ENCODE results near the gene WDPCP.
"Not testable (repeated sequence)": the region's sequence is repeated elsewhere in the genome, so short reads cannot be mapped to it uniquely, and the experiment has no call there.

WDPCP gene

DNA sequence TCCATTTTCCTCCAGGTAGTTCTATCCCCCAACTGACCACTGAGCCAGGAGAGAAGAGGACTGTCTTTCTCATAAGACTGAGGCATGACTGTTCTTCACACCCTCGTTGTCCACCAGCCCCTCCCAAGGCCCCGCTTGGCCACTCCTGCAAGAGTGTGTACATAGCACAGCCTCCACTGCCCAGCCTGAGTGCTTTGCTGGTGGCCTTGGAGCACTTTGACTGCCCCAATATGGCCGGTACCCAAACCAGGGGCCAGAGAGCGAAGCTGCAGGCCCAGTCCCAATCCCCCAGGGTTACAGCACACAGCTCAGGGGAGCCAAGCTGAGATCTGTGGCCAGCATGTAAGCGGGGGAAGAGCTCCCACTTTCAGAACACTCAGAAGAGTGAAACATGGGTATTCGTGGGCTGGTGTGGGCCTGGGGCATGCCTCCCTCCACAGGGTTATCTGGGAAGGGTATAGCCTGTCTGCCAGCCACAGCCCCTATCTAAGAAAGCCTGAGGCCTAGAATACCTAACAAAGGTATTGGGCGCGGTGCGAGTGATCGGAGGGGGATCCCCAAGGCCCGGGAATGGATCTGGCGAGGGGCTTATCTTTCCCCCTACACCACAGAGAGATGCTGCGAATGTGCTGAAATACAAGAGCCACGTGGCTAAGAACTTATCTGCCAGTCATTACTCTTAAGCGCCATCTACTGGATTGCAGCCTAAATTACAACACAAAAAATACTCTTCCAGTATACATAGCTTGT, 163.8 kb downstream of the WDPCP start:
- TF ChIP-seq POLR2A (IDR thresholded peaks at IDR 0.05; ENCODE audit: extremely low read depth, insufficient read length) (no peak), MYC (IDR thresholded peaks at IDR 0.05; ENCODE audit: low read depth, low read length) (peak; percentile 98)
- TF ChIP-seq, protein P1, sequence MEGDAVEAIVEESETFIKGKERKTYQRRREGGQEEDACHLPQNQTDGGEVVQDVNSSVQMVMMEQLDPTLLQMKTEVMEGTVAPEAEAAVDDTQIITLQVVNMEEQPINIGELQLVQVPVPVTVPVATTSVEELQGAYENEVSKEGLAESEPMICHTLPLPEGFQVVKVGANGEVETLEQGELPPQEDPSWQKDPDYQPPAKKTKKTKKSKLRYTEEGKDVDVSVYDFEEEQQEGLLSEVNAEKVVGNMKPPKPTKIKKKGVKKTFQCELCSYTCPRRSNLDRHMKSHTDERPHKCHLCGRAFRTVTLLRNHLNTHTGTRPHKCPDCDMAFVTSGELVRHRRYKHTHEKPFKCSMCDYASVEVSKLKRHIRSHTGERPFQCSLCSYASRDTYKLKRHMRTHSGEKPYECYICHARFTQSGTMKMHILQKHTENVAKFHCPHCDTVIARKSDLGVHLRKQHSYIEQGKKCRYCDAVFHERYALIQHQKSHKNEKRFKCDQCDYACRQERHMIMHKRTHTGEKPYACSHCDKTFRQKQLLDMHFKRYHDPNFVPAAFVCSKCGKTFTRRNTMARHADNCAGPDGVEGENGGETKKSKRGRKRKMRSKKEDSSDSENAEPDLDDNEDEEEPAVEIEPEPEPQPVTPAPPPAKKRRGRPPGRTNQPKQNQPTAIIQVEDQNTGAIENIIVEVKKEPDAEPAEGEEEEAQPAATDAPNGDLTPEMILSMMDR (IDR thresholded peaks at IDR 0.05; ENCODE audit: low read depth, low read length), result peak; percentile 70
- TF ChIP-seq, protein P2, sequence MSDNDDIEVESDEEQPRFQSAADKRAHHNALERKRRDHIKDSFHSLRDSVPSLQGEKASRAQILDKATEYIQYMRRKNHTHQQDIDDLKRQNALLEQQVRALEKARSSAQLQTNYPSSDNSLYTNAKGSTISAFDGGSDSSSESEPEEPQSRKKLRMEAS (IDR thresholded peaks at IDR 0.05; ENCODE audit: low read depth, low read length), result peak; percentile 96
- no peak overlapping the region for H3K4me3 ChIP-seq (ENCODE audit: low read depth, low read length)
- DNase-seq (ENCODE audit: low read depth), result peak; percentile 80

DNA sequence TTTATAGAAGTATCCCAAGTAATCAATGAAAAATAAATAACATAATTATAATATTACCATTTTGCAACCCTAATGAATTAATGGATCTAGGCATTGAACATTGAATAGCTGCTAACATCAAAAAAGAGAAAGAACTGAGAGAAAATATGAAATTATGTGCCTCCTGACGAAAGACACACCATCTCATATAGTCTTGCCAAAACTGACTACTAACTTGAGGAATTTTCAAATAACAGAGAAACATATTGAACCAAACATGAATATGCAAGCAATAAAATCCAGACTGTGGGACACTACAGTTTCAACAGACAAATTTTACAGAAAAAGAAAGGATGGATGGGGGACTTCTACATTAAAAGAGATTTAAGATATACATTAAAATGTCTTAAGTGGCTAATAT, 165.7 kb downstream of the WDPCP start:
- no peak overlapping the region for H3K4me3 ChIP-seq (ENCODE audit: low read depth, low read length)
- TF ChIP-seq POLR2A (IDR thresholded peaks at IDR 0.05; ENCODE audit: extremely low read depth, insufficient read length) (no peak), MYC (IDR thresholded peaks at IDR 0.05; ENCODE audit: low read depth, low read length) (no peak)
- TF ChIP-seq, protein P2 (IDR thresholded peaks at IDR 0.05; ENCODE audit: low read depth, low read length), result no peak
- TF ChIP-seq, protein P1 (IDR thresholded peaks at IDR 0.05; ENCODE audit: low read depth, low read length), result no peak
- DNase-seq (ENCODE audit: low read depth), result no peak

DNA sequence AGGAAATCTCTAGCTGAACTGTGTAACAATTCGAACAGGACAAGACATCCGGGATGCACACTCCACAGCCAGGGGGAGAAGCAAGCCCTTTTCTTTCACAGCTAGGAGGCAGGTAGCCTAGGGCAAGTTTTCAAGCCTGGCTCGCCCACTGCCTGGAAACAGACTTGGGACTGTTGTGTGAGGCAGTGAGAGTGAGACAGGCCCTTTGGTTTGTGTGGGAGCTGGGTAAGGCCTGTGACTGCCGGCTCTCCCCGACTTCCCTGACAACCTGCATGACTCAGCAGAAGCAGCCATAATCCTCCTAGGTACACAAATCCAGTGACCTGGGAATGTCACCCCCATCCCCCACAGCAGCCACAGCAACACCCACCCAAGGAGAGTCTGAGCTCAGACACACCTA, 179.7 kb downstream of the WDPCP start:
- no peak for DNase-seq (ENCODE audit: low read depth)
- TF ChIP-seq, protein P2 (IDR thresholded peaks at IDR 0.05; ENCODE audit: low read depth, low read length), result no peak
- TF ChIP-seq, protein P1 (IDR thresholded peaks at IDR 0.05; ENCODE audit: low read depth, low read length), result no peak
- TF ChIP-seq MYC (IDR thresholded peaks at IDR 0.05; ENCODE audit: low read depth, low read length) (no peak), POLR2A (IDR thresholded peaks at IDR 0.05; ENCODE audit: extremely low read depth, insufficient read length) (no peak)

DNA sequence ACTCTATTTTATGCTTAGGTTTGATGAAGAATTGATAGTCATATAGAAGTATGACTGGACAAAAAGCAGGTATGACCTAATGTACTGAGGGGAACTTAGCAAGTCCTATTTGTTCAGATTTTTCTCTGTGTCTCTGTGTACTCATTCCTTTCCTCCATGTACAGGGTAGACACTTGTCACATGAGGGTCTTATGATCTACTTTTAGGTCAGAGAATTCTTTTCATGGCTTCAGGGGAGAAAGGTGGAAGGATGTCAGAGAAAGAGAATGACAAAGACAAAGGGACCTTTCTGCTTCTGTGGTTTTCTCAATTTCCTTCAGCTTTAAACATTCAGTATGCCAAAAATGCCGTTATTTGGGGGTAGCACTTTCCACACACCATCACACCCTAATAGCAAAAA, 181.6 kb downstream of the WDPCP start:
- H3K4me3 ChIP-seq (ENCODE audit: low read depth, low read length), result no peak overlapping the region
- TF ChIP-seq, protein P1 (IDR thresholded peaks at IDR 0.05; ENCODE audit: low read depth, low read length), result no peak
- DNase-seq (ENCODE audit: low read depth), result no peak

More for the DNA sequence above, 179.7 kb downstream of the WDPCP start:
- no peak overlapping the region for H3K4me3 ChIP-seq (ENCODE audit: low read depth, low read length)

DNA sequence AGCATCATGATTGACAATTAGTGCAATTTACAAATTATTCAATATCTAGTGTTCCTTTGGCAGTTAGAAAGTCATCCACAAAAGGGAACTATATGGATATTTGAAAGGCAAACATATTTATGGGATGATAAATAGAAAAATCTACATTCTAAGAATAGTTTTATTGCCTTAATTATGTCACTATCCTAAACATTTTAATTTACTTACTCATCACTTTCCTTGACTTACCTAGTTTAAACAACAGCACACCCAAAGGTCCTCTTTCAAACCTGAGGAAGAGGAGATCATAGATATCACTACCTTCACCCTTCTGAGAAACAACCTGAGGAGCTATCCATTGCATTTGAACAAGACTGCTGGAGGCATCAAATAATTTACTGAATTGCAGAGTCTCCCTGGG, 184.5 kb downstream of the WDPCP start:
- no peak for DNase-seq (ENCODE audit: low read depth)
- no peak overlapping the region for H3K4me3 ChIP-seq (ENCODE audit: low read depth, low read length)
- TF ChIP-seq, protein P2 (IDR thresholded peaks at IDR 0.05; ENCODE audit: low read depth, low read length), result no peak
- TF ChIP-seq POLR2A (IDR thresholded peaks at IDR 0.05; ENCODE audit: extremely low read depth, insufficient read length) (no peak), MYC (IDR thresholded peaks at IDR 0.05; ENCODE audit: low read depth, low read length) (no peak)
- TF ChIP-seq, protein P1 (IDR thresholded peaks at IDR 0.05; ENCODE audit: low read depth, low read length), result no peak

DNA sequence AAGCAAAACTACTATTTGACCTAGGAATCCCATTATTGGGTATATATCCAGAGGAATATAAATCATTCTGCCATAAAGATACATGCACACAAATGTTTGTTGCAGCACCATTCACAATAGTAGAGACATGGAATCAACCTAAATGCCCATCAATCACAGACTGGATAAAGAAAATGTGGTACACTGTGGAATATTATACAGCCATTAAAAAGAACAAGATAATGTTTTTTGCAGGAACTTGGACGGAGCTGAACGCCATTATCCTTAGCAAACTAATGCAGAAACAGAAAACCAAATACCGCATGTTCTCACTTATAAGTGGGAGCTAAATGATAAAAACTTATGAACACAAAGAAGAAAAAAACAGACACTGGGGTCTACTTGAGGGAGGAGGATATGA, 185.4 kb downstream of the WDPCP start:
- H3K4me3 ChIP-seq (ENCODE audit: low read depth, low read length); DNase-seq (ENCODE audit: low read depth): not testable (repeated sequence)

Measured in NB4 (cell line).